ENCODE data around the gene GRIK2.

GRIK2 gene

DNA sequence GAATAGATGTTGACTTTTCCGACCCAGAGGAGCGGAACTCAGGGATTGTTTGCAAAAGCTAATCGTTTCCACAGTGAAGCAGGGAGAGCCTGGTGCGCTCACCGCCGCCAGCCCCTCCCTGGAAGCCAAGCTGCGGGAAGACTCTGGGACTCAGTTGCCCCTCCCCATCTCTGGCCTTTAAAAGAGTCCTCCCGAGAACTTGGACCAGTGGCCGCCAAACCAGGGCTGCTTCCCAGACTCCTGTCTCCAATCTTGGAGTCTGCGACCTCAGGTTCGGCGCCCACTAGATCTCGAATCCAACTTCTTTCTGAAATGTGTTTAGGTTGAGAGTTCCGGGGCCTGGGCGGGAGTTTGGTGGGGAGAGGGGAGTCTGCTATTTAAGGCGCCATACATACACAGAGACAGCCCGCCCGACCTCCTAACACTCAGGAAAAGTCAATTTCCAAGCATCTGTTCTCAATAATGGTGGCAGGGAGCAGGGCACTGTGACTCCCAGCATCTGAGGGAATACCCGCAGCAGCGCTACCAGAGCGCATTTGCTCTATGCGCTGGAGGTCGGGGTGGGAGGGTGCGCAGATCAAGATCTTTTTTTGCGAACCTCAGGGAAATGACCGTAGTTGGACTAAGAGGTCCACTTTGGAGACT is 800 bp upstream of the GRIK2 start:
- no peaks in the 10 kb centered on the region for H3K79me2 ChIP-seq (ENCODE audit: control insufficient read depth, insufficient read depth, low read length, poor library complexity)
- H3K36me3 ChIP-seq (ENCODE audit: control insufficient read depth in 1 of 2, insufficient read depth in 2 of 2, low read length in 2 of 2) = no peaks in the 10 kb centered on the region
- DNase-seq = peak in 1 of 2 donors; percentile 4
- H2AFZ ChIP-seq (ENCODE audit: insufficient read depth, low read length, poor library complexity) = no peak overlapping the region
- H3K14ac ChIP-seq (ENCODE audit: low read length) = no peak overlapping the region
- no peak overlapping the region for H4K8ac ChIP-seq (ENCODE audit: low read depth, low read length)
- H3K27me3 ChIP-seq (ENCODE audit: insufficient read depth, low read length) = peaks cover 19% of the 10 kb centered on the region
- no peak overlapping the region for H2AK5ac ChIP-seq (ENCODE audit: low read length)
- no peak overlapping the region for H2BK12ac ChIP-seq (ENCODE audit: low read length)
- no peak overlapping the region for H3K18ac ChIP-seq (ENCODE audit: low read length)
- peaks cover 3 to 7% of the 10 kb centered on the region in 2 experiments for H3K4me1 ChIP-seq (ENCODE audit: control insufficient read depth in 1 of 2, insufficient read depth in 2 of 2, low read length in 2 of 2)
- no peak overlapping the region for H3K23ac ChIP-seq (ENCODE audit: low read length)
- H3K9ac ChIP-seq (ENCODE audit: low read length) = no peak overlapping the region
- no peak overlapping the region for H2BK5ac ChIP-seq (ENCODE audit: low read depth, low read length, poor library complexity)
- H3K4me2 ChIP-seq (ENCODE audit: low read length) = peak overlapping the region; percentile 84
- no peak overlapping the region for H4K91ac ChIP-seq (ENCODE audit: low read depth, low read length)
- H3K27ac ChIP-seq (ENCODE audit: low read depth, low read length) = no peak overlapping the region
- no peak overlapping the region for H4K12ac ChIP-seq (ENCODE audit: low read depth, low read length)
- no peak overlapping the region for H3K4me3 ChIP-seq (ENCODE audit: low read depth, low read length)
- WGBS (ENCODE audit: extremely low coverage, insufficient coverage, insufficient read length) = no CpG with 5 or more reads among the region's 26 CpGs
- no peaks in the 10 kb centered on the region for H3K79me1 ChIP-seq (ENCODE audit: low read length)
- H3K4ac ChIP-seq (ENCODE audit: low read depth, low read length) = no peak overlapping the region
- H2BK120ac ChIP-seq (ENCODE audit: insufficient read depth, low read length, poor library complexity) = no peak overlapping the region
- H3K9me3 ChIP-seq (ENCODE audit: insufficient read depth, low read depth, low read length) = no peaks in the 10 kb centered on the region

DNA sequence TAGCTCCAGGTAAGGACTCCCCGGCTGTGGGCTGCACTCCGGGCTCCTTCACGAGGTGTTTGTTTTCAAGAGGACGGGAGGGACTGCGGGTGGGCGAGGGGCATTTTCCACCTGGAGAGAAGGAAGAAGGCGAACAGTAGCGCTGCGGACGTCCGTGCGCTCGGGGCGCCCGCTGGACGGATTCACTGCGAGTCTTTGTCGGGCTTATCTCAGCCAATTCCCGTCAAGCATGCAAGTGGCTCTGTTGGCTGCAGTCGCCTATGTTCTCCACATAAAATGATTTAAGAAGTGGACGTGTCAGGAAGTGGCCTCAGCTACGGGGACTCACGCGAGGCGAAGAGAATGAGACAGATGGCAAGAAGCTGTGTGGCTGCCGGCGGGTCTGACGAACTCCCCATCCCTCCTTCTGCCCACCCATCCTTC is 332 bp downstream of the GRIK2 start:
- no CpG with 5 or more reads among the region's 28 CpGs for WGBS (ENCODE audit: extremely low coverage, insufficient coverage, insufficient read length)
- H2BK12ac ChIP-seq (ENCODE audit: low read length) = no peak overlapping the region
- no peak overlapping the region for H4K12ac ChIP-seq (ENCODE audit: low read depth, low read length)
- H3K27me3 ChIP-seq (ENCODE audit: insufficient read depth, low read length) = peaks cover 19% of the 10 kb centered on the region
- H4K91ac ChIP-seq (ENCODE audit: low read depth, low read length) = no peak overlapping the region
- H2BK120ac ChIP-seq (ENCODE audit: insufficient read depth, low read length, poor library complexity) = no peak overlapping the region
- H3K23ac ChIP-seq (ENCODE audit: low read length) = no peak overlapping the region
- H3K79me1 ChIP-seq (ENCODE audit: low read length) = no peaks in the 10 kb centered on the region
- H3K79me2 ChIP-seq (ENCODE audit: control insufficient read depth, insufficient read depth, low read length, poor library complexity) = no peaks in the 10 kb centered on the region
- peaks cover 3 to 7% of the 10 kb centered on the region in 2 experiments for H3K4me1 ChIP-seq (ENCODE audit: control insufficient read depth in 1 of 2, insufficient read depth in 2 of 2, low read length in 2 of 2)
- H3K4me3 ChIP-seq (ENCODE audit: low read depth, low read length) = peak overlapping the region; percentile 56
- DNase-seq = peak; percentile 7 to 44
- H3K4ac ChIP-seq (ENCODE audit: low read depth, low read length) = no peak overlapping the region
- H3K4me2 ChIP-seq (ENCODE audit: low read length) = peak overlapping the region; percentile 84
- H3K9ac ChIP-seq (ENCODE audit: low read length) = peak overlapping the region; percentile 7
- no peak overlapping the region for H3K14ac ChIP-seq (ENCODE audit: low read length)
- no peak overlapping the region for H2AFZ ChIP-seq (ENCODE audit: insufficient read depth, low read length, poor library complexity)
- no peak overlapping the region for H2AK5ac ChIP-seq (ENCODE audit: low read length)
- peaks cover 3% of the 10 kb centered on the region for H3K9me3 ChIP-seq (ENCODE audit: insufficient read depth, low read depth, low read length)
- no peaks in the 10 kb centered on the region for H3K36me3 ChIP-seq (ENCODE audit: control insufficient read depth in 1 of 2, insufficient read depth in 2 of 2, low read length in 2 of 2)
- no peak overlapping the region for H3K18ac ChIP-seq (ENCODE audit: low read length)
- H4K8ac ChIP-seq (ENCODE audit: low read depth, low read length) = no peak overlapping the region
- H3K27ac ChIP-seq (ENCODE audit: low read depth, low read length) = no peak overlapping the region
- no peak overlapping the region for H2BK5ac ChIP-seq (ENCODE audit: low read depth, low read length, poor library complexity)

DNA sequence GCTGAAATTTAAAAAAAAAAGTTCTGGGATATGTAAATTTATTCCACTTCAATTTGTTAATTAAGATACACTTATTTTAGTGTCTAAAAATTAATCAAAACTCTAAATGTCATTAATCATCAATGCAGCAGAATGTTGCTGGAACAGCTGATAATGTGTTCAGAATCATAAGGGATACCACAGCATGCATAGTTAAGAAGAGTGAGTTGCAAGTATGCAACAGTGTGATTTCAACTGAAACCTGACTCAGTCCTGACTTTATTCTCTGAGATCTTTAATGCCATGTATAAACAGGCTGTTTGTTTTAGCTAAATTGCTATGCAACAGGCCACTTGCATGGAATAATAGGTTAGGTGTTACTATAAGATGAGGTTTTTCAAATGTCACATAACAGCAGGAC is 1.4 kb downstream of the GRIK2 start:
- Histone ChIP-seq H3K4me1 (ENCODE audit: control insufficient read depth in 1 of 2, insufficient read depth in 2 of 2, low read length in 2 of 2) (peaks cover 3 to 7% of the 10 kb centered on the region in 2 experiments), H2BK120ac (ENCODE audit: insufficient read depth, low read length, poor library complexity) (no peak overlapping the region)

DNA sequence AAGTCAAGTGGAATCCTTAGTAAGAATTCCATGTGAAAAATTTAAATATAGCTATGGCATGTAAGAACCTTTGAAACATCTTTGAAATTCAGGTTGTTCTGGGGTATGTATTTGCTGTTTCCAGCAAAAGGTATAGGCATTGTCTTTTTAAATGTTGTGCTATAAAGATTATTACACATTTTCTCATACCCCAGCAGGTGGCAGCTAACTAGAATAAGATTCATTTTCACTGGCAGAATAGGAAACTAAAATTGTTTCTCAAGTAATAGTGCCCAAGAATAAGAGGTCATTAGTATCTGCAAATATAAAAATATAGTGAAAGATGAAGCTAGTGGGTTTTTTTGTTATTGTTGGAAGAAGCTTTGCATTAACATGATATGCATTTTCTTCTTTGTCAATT is 1.8 kb downstream of the GRIK2 start:
- no peak overlapping the region for H3K4me2 ChIP-seq (ENCODE audit: low read length)
- H3K9ac ChIP-seq (ENCODE audit: low read length) = no peak overlapping the region
- H3K9me3 ChIP-seq (ENCODE audit: insufficient read depth, low read depth, low read length) = peaks cover 4% of the 10 kb centered on the region
- H3K4me3 ChIP-seq (ENCODE audit: low read depth, low read length) = no peak overlapping the region
- H3K23ac ChIP-seq (ENCODE audit: low read length) = no peak overlapping the region
- no peak overlapping the region for H2AFZ ChIP-seq (ENCODE audit: insufficient read depth, low read length, poor library complexity)
- peaks cover 3 to 7% of the 10 kb centered on the region in 2 experiments for H3K4me1 ChIP-seq (ENCODE audit: control insufficient read depth in 1 of 2, insufficient read depth in 2 of 2, low read length in 2 of 2)
- no peak overlapping the region for H4K91ac ChIP-seq (ENCODE audit: low read depth, low read length)
- no peak overlapping the region for H3K14ac ChIP-seq (ENCODE audit: low read length)
- no peak overlapping the region for H3K18ac ChIP-seq (ENCODE audit: low read length)
- H3K36me3 ChIP-seq (ENCODE audit: control insufficient read depth in 1 of 2, insufficient read depth in 2 of 2, low read length in 2 of 2) = no peaks in the 10 kb centered on the region
- no peak overlapping the region for H2BK120ac ChIP-seq (ENCODE audit: insufficient read depth, low read length, poor library complexity)
- H3K27ac ChIP-seq (ENCODE audit: low read depth, low read length) = no peak overlapping the region
- H2BK5ac ChIP-seq (ENCODE audit: low read depth, low read length, poor library complexity) = no peak overlapping the region
- no peak for DNase-seq
- H3K79me2 ChIP-seq (ENCODE audit: control insufficient read depth, insufficient read depth, low read length, poor library complexity) = no peaks in the 10 kb centered on the region
- H4K12ac ChIP-seq (ENCODE audit: low read depth, low read length) = no peak overlapping the region
- no peaks in the 10 kb centered on the region for H3K79me1 ChIP-seq (ENCODE audit: low read length)
- no peak overlapping the region for H3K4ac ChIP-seq (ENCODE audit: low read depth, low read length)
- H2BK12ac ChIP-seq (ENCODE audit: low read length) = no peak overlapping the region
- H2AK5ac ChIP-seq (ENCODE audit: low read length) = no peak overlapping the region
- peaks cover 33% of the 10 kb centered on the region for H3K27me3 ChIP-seq (ENCODE audit: insufficient read depth, low read length)
- H4K8ac ChIP-seq (ENCODE audit: low read depth, low read length) = no peak overlapping the region

More for the DNA sequence above, 1.4 kb downstream of the GRIK2 start:
- Histone ChIP-seq H4K91ac (ENCODE audit: low read depth, low read length) (no peak overlapping the region), H3K9ac (ENCODE audit: low read length) (no peak overlapping the region), H2BK5ac (ENCODE audit: low read depth, low read length, poor library complexity) (no peak overlapping the region), H2AK5ac (ENCODE audit: low read length) (no peak overlapping the region), H3K4ac (ENCODE audit: low read depth, low read length) (no peak overlapping the region), H3K27ac (ENCODE audit: low read depth, low read length) (no peak overlapping the region), H4K8ac (ENCODE audit: low read depth, low read length) (no peak overlapping the region), H3K23ac (ENCODE audit: low read length) (no peak overlapping the region), H3K79me1 (ENCODE audit: low read length) (no peaks in the 10 kb centered on the region), H3K18ac (ENCODE audit: low read length) (no peak overlapping the region), H3K27me3 (ENCODE audit: insufficient read depth, low read length) (peaks cover 29% of the 10 kb centered on the region), H3K4me2 (ENCODE audit: low read length) (no peak overlapping the region), H3K14ac (ENCODE audit: low read length) (no peak overlapping the region), H3K4me3 (ENCODE audit: low read depth, low read length) (no peak overlapping the region), H2AFZ (ENCODE audit: insufficient read depth, low read length, poor library complexity) (no peak overlapping the region), H4K12ac (ENCODE audit: low read depth, low read length) (no peak overlapping the region), H3K9me3 (ENCODE audit: insufficient read depth, low read depth, low read length) (peaks cover 4% of the 10 kb centered on the region), H3K36me3 (ENCODE audit: control insufficient read depth in 1 of 2, insufficient read depth in 2 of 2, low read length in 2 of 2) (no peaks in the 10 kb centered on the region), H3K79me2 (ENCODE audit: control insufficient read depth, insufficient read depth, low read length, poor library complexity) (no peaks in the 10 kb centered on the region), H2BK12ac (ENCODE audit: low read length) (no peak overlapping the region)
- DNase-seq = no peak

All from trophoblast cell (in vitro differentiated cells and primary cell).